ENCODE measurements around the gene PRPF40A.

DNA sequence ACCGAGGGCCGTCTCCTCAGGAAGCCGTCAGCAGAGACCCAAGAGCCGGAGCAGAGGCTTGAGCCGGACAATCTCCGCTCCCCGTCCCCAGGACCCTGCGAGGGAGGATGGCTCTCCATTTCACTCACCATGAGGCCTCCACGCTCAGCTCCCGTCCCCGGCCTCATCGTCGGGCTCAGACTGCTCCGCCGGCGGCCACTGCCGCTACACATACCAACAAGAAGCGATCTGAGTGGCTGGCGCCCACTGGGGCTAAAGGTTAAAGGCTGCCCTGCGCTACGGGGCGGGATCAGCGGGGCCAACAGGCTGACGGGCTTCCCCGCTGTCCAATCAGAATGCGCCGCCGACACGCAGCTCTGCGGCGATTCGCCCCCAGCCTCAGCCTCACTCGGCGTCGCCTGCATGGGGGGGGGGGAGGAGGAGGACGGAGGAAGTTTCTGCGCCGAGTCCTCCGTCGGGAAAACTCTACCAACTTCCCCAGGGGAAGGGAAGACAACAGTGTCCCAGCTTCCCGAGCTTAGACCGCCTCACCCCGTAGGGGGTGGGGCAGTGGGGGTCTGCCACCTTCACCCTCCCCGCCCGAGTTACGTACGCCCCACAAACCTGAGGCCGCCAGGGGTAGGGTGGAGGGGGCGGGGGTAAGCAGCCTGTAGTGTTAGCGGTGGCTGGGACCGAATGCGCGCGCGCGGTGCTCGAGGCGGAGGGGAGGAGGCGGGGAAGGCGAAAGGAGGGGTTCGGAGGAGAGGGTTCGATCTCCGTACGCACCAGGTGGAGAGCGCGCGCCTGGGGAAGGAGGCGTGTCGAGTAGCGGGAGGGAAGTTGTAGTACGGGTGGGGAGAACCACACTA is at the start of gene PRPF40A:
- TF ChIP-seq EZH2 (conservative IDR thresholded peaks at IDR 0.05; ENCODE audit: low read depth, low read length), result no peak
- TF ChIP-seq, protein P1, sequence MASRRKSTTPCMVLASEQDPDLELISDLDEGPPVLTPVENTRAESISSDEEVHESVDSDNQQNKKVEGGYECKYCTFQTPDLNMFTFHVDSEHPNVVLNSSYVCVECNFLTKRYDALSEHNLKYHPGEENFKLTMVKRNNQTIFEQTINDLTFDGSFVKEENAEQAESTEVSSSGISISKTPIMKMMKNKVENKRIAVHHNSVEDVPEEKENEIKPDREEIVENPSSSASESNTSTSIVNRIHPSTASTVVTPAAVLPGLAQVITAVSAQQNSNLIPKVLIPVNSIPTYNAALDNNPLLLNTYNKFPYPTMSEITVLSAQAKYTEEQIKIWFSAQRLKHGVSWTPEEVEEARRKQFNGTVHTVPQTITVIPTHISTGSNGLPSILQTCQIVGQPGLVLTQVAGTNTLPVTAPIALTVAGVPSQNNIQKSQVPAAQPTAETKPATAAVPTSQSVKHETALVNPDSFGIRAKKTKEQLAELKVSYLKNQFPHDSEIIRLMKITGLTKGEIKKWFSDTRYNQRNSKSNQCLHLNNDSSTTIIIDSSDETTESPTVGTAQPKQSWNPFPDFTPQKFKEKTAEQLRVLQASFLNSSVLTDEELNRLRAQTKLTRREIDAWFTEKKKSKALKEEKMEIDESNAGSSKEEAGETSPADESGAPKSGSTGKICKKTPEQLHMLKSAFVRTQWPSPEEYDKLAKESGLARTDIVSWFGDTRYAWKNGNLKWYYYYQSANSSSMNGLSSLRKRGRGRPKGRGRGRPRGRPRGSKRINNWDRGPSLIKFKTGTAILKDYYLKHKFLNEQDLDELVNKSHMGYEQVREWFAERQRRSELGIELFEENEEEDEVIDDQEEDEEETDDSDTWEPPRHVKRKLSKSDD (CRISPR knock-in tag; IDR thresholded peaks at IDR 0.05; ENCODE audit: low read depth), result no peak
- TF ChIP-seq SIN3B (IDR thresholded peaks at IDR 0.05; ENCODE audit: low read length), result peak; percentile 7; the same call in 1 of the 2 replicates
- peak; percentile 47; the same call in 1 of the 2 replicates for TF ChIP-seq RFX5 (IDR thresholded peaks at IDR 0.05; ENCODE audit: low read depth, low read length)
- TF ChIP-seq TCF7L2 (IDR thresholded peaks at IDR 0.05; ENCODE audit: low read depth, low read length), result no peak
- TF ChIP-seq, protein P2, sequence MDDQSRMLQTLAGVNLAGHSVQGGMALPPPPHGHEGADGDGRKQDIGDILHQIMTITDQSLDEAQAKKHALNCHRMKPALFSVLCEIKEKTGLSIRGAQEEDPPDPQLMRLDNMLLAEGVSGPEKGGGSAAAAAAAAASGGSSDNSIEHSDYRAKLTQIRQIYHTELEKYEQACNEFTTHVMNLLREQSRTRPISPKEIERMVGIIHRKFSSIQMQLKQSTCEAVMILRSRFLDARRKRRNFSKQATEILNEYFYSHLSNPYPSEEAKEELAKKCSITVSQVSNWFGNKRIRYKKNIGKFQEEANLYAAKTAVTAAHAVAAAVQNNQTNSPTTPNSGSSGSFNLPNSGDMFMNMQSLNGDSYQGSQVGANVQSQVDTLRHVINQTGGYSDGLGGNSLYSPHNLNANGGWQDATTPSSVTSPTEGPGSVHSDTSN (CRISPR knock-in tag; IDR thresholded peaks at IDR 0.05; ENCODE audit: borderline replicate concordance), result no peak
- TF ChIP-seq, protein P3, sequence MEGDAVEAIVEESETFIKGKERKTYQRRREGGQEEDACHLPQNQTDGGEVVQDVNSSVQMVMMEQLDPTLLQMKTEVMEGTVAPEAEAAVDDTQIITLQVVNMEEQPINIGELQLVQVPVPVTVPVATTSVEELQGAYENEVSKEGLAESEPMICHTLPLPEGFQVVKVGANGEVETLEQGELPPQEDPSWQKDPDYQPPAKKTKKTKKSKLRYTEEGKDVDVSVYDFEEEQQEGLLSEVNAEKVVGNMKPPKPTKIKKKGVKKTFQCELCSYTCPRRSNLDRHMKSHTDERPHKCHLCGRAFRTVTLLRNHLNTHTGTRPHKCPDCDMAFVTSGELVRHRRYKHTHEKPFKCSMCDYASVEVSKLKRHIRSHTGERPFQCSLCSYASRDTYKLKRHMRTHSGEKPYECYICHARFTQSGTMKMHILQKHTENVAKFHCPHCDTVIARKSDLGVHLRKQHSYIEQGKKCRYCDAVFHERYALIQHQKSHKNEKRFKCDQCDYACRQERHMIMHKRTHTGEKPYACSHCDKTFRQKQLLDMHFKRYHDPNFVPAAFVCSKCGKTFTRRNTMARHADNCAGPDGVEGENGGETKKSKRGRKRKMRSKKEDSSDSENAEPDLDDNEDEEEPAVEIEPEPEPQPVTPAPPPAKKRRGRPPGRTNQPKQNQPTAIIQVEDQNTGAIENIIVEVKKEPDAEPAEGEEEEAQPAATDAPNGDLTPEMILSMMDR (CRISPR knock-in tag; IDR thresholded peaks at IDR 0.05), result no peak
- TF ChIP-seq ZNF883 (CRISPR knock-in tag; IDR thresholded peaks at IDR 0.05; ENCODE audit: not compliant biosample characterization), result peak; percentile 50
- TF ChIP-seq, protein P4, sequence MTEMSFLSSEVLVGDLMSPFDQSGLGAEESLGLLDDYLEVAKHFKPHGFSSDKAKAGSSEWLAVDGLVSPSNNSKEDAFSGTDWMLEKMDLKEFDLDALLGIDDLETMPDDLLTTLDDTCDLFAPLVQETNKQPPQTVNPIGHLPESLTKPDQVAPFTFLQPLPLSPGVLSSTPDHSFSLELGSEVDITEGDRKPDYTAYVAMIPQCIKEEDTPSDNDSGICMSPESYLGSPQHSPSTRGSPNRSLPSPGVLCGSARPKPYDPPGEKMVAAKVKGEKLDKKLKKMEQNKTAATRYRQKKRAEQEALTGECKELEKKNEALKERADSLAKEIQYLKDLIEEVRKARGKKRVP (CRISPR knock-in tag; IDR thresholded peaks at IDR 0.05), result peak in 1 of 2 experiments; percentile 70; a peak in 2 of 4 replicates
- peak; percentile 75; the same call in 1 of the 2 replicates for TF ChIP-seq ZNF703 (CRISPR knock-in tag; IDR thresholded peaks at IDR 0.05; ENCODE audit: borderline replicate concordance)
- peak; percentile 87; the same call in 1 of the 2 replicates for TF ChIP-seq ZNF274 (CRISPR knock-in tag; IDR thresholded peaks at IDR 0.05)

Measured in HepG2 (cell line).